NCI-H187 (cell line): ENCODE measurements around the gene IRAG1.
A peak's percentile ranks its signal among the peaks of the same experiment; 100 is the strongest.
"Not testable (repeated sequence)": the region's sequence is repeated elsewhere in the genome, so short reads cannot be mapped to it uniquely, and the experiment has no call there.

Experiments
- DNase-seq, 2 experiments: peaks; one replicate each; lab custom pipeline; 2025; lab: John Stamatoyannopoulos, UW

Gene IRAG1

DNA sequence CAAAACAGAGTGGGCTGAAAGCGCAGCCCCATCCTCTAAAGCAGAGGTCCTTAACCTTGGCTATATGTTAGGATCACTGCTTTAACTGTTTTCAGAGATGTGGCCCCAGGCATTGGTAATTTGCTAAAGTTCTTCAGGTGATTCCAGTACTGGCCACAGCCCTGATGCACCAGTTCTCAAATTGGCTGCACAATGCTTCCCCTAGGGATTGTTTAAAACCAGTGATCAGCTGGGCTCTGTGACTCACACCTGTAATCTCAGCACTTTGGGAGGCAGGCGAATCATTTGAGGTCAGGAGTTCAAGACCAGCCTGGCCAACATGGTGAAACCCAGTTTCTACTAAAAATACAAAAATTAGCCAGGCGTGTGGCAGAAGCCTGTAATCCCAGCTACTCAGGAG, 8.4 kb upstream of the IRAG1 start:
- DNase-seq: no peak

DNA sequence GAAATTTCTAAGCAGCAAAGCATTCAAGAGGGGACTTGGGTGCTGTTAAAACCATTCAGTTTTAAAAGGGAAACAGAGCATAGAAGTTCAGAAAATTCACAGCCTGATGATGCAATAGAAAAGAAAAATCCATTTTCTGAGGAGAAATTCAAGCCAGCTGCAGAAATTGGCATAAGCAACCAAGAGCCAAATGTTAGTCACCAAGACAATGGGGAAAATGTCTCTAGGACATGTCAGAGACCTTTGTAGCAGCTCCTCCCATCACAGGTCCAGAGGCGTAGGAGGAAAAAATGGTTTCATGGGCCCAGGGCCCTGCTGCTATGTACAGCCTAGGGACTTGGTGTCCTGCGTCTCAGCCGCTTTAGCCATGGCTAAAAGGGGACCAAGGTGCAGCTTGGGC, 5.5 kb upstream of the IRAG1 start:
- DNase-seq: no peak

DNA sequence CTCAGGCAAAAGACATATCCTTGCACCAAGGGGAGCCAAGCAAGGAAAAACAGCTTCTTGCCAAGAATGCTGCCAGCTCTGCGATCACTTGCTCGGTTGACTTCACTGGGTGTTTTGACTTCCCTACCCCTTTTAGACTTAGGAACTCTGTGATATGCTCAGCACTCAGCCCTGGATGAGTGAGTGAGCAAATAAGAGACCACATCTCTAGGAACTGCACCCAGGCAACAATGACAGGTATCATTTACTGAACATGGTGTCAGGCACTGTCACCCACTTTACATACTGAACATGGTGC, 3.7 kb upstream of the IRAG1 start:
- no peak for DNase-seq

DNA sequence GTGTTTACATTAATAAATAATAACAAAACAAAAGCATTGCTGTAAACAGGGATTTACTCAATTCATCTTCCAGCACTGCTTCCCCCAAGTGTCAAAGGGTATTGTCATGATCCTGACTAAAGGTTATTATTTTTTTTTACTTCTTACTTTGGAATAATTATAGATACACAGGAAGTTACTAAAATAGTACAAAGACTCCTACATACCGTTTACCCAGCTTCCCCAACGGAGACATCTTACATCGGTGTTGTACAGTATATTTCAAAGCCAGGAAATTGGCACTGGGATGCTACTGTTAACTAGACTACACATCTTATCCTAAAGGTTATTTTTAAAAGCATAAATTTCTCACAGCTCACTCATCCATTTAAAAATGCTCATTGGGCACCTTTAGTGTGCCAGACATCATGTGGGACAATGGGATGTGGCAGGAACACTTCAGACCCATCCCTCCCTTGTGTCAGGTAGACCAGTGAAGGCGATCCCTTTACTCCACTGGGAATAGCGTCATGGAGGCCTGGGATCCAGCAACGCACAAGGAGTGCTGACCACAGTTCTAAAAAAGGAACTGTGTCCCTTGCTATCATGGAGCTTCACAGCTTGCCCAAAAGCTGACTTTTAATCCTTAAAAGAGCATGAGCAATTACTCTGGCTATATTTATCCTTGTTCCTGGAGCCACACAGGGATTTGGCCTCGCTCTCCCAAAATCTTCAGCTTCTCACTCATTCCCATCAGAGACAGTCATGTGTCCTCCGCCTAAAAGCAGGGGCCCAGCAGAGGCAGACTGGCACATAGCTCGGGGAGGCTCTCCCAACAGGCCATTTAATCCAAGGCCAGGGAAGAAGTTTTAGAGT, 3.1 kb upstream of the IRAG1 start:
- no peak for DNase-seq

DNA sequence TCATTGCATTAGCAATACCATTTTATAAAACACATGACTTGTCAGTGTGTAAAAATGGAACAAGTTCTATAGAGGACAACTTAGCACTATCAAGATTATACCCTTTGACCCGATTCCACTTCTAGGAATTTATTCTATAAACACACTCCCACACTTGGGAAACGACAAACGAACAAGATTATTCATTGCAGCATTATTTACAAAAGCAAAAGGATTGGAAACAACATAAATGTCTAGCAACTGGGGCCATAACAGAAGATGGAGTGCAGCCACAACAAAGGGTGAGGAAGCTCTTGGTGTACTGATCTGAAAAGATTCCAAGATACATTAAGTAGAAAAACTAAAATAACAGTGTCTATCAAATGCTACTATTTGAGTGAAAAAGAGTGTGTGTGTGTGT, 2.3 kb upstream of the IRAG1 start:
- no peak for DNase-seq

DNA sequence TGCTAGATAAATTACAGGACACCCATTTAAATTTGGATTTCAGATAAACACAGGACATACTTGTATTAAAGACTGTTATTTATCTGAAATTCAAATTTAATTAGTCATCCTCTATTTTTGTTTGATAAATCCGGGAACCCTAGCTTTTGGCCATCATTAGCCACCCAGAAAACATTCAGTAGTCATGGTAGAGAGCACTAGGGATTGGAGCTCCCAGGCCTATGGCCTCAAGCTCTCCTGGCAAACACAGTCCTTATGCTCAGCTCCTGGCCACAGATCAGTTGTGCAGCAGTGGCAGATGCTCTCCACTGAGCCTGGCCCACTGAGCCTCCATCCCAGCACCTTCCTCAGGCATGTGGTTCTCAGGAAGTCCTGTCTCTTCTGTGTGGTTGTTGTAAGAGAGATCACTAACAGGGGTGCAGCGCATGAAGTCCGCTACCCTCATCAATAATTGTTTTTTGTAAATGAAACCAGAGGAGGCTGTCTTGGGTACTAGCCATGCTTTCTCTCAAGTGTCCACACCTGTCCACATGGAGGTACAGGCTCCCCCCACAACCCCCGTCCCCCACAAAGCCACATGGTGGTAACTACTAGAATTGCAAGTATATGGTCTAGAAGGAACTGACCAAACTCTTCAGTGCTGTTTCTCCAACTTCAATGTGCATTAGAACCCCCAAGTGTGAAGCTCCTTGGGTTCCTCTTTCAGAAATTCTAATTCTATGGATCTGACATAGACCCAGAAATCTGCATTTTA, 1.1 kb upstream of the IRAG1 start:
- DNase-seq: no peak

DNA sequence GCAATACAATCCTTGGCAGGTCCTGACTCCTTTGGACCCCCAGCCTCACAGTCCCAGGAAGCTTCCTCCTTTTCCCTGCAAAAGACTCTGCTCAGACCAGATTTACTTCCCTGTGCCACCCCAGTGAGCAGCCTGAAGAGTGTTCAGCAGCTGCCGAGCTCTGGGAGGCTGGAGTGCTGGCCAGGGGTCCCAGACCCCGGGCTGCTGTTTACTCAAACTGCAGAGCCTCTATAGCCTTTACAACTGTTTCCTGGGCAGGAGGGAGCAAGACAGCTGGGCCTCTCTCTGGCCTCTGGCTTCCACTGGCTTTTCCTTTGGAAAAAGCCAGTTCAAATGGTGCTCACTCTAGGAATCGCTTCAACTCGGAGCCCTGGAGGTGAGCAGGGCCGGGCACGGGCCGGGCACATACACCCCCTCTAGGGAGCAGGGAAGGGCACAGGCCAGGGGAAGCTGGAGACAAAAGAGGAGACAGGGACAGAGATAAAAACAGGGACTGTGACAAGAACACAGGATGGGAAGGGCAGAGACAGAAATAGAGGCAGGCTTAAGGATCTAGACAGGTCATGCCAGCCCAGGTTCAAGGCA, 932 bp downstream of the IRAG1 start:
- no peak for DNase-seq

DNA sequence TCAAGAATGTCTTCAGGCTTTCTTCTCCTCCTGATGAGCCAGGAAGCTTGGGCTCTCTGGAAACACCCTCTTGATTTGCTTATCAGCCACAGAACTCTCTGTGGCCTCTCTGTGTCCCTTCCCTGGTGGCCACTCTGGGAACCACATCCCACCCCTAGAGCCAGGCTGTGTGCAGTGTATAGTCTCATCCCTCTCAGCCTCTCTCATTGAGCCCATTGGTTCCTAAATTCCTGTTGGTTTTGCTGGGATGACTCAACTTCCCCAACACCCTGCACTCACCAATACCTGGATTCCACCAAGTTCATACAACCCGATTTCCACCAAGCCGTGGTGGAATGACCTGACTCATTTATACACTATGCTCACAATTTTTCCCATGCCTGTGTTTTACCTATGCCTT, 5.2 kb downstream of the IRAG1 start:
- DNase-seq: no peak

DNA sequence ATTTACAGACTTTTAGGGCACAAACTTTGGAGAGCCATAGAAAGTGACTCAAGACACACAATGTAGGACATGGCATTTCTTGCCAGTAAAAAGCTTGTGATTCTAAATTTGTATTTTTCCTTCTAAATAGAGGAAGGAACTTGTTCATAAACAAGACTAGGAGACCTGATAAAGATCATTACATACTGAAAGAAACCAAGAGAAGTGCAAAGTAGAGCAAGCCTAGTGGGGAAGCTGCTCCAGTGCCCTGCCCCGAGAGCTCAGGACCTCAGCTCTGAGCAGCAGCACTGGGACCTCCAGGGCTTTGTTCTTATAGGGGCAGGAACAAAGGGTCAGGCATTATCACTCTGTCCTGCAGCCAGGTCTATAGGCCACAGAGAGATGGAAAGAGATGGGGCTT, 7.2 kb downstream of the IRAG1 start:
- DNase-seq: no peak

DNA sequence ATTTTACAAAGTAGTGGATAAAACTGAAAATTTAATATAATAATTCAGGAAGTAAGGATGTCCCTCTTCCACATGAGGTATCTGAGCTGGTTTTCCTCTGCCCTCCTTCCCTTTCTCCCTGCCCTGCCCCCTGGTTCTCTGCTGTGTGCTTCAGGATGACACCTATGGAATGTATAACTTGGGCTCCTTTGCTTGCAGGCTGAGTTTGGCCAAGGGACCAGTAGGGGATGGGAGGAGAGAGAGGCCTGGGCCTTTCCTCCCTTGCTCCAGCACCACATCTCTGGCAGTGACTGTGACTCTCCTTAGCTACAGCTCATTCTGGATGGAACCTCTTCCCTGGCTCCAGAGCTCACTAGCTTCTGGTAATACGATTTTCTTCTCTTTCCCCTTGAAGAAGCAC, 10.1 kb downstream of the IRAG1 start:
- DNase-seq: no peak

DNA sequence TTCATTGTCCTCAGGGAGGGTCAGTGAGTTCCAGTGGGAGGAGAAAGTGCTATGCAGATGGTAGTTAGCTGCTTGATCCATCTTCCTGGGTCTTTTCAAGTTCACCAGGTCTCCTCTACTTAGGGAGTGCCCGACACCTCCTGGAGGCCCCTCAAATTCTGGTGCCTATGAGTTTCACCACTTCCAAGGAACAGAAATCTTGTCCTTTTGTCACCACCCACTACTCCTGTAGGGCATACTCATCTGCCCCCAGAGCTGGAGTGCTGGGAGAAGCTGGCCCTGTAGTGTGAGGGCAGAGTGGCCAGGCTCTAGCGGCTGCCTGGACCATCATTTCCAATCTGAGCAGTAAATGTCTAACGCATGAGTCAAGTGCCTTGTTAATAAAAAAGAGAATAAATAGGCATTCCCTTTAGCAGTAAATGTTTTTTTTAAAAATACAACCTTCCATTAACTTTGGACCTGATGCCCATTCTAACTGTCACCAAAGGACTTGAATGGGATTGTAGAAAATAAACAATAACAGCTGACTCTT, 12.5 kb downstream of the IRAG1 start:
- DNase-seq: no peak

DNA sequence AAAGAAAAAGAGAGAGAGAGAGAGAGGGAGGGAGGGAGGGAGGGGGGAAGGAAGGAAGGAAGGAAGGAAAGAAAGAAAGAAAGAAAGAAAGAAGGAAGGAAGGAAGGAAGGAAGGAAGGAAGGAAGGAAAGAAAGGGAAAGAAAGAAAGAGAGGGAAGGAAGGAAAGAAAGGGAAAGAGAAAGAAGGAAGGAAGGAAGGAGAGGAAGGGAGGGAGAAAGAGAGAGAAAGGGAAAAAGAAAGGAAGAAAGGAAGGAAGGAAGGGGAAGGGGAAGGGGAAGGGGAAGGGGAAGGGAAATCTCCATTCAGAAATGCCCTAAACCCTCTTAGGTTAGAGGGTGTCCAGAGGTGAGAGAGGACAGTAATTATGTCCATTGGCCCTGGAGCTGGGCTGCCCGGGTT, 13.3 kb downstream of the IRAG1 start:
- not testable (repeated sequence) for DNase-seq

DNA sequence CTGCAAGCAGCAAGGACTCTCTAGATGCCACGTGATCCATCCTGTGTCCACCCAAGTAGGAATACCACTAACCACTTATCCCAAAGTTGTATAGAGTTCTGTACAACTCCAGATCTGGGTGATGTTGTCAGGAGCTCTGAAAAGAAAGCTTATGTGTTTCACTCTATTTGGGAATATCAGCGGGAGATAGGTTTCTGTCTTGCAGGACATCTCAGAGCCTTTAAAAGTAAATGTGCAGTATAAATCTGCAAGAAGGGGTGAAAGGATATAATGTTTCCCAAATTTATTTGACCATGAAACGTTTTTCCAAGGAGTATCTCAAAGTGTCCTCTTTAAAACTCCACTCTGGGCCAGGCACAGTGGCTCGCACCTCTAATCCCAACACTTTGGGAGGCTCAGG, 13.9 kb downstream of the IRAG1 start:
- no peak for DNase-seq

DNA sequence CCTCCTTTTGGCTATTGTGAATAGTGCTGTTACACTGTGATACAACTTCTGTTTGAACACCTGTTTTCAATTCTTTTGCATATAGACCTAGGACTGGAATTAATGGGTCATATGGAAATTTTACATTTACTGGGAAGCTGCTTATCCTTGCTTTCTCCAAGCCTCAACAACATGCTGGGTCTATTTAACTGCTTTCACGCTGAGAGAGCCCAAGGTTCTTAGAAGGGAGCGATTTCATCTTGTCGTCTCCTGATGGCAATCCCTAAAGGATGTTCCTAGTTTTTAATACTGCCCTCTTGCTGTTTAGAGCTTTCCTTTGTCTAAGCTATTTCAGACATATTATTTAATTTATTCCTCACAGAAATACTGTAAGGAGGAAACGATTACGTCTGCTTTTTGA, 15.5 kb downstream of the IRAG1 start:
- DNase-seq: no peak

DNA sequence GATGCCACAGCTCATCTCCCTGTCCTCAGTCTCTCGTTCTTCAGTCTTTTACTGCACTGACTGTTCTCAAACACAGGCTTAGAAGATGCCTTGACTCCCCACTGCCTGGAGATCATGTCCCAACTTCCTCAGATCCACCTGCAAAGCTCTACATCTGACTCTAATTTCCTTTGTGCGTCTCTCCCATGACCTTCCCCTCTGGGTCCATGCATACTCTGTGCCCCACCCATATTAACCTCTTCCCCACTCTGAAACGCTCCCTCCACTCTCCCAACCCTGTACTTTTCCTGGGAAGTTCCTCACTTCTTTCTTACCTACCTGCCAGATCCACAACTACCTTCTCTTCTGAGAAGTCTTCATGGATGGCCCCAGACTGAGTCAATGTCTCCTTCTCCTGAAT, 16.6 kb downstream of the IRAG1 start:
- DNase-seq: no peak

DNA sequence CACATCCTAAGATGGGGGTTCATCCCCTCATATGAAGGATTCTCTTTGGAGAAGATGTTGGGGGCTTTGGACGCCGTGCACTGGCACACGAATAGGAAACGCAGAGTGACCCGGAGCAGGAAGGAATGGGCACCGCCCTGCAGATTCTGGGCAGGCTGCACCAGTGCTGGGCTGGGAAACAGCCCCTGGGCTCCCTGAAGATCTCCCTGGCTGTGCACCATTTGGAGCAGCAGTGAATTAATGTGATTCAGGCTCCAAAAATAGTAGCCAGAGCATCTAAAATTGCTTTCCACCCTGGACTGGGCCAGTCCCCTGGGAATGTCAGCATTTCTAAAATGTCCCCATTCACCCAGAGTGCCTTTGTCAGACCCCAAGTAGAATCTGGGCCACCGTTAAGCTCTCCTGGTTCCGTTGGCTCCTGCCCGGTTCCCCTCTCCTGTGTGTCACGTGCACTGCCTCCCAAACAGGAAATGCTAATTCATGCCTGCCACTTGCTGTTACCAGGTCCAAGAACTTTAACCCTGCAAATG, 18.6 kb downstream of the IRAG1 start:
- no peak for DNase-seq

DNA sequence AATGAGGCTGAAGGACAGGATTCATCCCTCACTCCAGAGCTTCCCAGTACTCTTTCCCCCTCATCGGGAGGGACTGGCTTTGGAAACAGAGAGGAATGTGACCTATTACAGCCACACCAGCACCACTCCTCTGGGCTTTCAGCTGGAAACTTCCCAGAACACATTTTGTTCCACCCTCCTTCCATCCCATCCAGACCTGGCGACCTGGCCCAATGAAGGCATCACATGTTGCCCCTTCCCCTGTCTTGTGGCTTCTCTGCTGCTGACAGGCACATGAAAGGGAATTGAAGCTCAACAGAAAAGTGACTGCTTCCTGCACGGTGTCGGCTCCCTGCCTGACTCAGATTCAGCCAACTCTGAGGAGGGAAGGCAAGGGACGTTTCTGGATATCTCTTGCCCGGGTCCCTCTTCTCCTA, 19.1 kb downstream of the IRAG1 start:
- no peak for DNase-seq

DNA sequence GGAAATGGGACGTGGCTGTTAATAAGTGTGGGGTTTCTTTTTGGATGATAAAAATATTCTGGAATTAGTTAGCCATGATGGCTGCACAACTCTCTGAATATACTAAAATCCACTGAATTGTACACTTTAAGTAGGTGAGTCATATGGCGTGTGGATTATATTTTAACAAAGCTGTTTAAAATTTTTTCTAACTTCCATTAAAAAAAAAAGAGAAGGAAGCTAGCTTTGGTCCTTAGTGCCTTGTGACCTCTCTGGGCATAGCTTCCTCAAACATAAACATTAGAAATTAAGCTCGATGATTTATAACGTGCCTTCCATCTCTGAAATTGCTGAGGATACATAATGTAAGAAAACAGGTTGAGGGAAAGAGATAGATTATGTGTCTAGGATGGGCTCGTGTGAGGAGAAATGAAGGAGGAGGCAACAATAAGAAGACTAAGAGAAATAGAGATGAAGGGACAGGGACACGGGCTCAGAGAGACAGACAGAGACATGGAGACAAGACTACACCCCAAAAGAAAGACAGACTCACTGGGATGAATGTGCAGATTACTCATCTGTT, 20.0 kb downstream of the IRAG1 start:
- DNase-seq: no peak

DNA sequence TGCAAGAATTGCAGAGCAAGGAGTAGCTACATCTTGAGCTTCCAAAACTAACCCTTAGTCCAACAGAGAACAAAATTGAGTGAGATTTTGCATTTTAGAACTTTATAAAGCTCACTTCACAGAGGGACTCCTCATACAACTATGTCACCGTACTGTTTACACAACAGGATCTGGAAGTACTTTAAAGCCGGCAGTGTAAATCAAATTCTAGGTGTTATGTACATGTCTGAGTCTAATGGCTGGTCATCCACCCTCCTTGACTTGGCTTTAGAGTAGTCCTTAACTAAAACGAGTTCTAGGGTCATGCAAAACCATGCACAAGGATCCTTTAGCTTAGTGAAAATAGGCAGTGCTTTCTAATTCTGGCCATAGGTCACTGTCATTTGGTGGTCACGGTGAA, 23.5 kb downstream of the IRAG1 start:
- peak in 1 of 2 experiments; percentile 70 for DNase-seq

DNA sequence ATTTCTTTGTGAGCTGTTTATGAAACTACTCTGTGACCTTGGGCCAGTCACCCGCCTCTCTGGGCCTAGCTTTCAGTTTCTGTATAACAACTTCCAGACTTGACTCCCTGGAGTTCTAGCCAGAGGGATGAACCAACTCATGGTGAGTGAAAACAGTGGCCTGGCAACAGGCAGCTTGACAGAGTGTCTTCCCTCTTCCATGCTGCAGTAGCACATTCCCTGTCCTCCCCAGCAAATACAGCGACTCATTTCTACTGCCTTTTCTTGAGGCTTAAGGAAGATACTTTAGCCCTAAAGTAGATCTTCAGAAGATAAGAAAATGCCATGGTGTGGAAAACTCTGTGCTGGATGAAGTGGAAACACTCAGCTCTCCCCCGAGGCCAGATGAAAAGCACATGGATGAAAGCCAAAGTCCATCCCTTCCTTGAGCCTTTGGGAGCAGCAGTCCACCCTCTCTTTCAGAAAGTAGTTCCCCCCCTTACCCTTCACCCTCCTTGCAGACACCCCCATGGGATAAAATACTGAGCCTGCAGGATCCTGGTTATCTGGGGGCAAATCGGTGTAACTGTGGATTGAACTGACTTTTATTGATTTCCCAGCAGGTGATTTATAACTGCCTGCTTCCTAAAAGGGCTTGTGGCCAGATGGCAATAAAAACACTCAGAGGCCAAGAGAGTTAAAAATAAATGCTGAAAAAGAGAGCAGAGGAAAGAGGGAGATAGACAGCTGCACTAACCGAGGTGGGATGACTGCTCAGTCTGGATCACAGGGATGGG, 24.1 kb downstream of the IRAG1 start:
- DNase-seq: peak; percentile 46 to 63

DNA sequence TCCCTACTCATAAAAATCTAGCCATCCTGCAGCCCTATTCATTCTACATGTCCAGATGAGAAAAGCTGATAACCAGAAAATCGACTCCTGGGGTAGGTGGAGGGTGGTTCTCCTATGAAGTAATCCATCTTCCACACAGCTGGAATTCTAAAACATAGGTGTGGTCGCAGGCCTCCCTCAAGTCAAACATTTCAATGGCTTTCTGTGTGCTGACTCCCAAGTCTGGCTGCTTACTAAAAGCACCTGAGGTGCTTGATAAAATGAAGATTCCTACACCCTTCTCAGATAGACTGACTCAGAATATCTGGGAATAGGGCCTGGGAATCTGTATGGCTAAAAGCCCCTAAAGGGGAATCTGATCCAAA, 26.1 kb downstream of the IRAG1 start:
- DNase-seq: no peak
